ENCODE measurements around the gene RSRC1. TPM values are rescaled to one million over a fixed set of nuclear protein-coding genes. Genes with fewer than 3 reads are reported as not detected.
"Not testable (repeated sequence)": the region's sequence is repeated elsewhere in the genome, so short reads cannot be mapped to it uniquely, and the experiment has no call there.

Gene RSRC1
- total RNA-seq, 1 donor from 2014 or later, result 7.5 TPM

- DNase-seq (ENCODE audit: low spot score), result no peak
- no peak for ATAC-seq
Observed at GRCh38 chr3:158100681-158101080, 9.2 kb upstream of the RSRC1 start.

GRCh38 chr3:158101335-158102241, 8.3 kb upstream of the RSRC1 start:
- DNase-seq (ENCODE audit: low spot score) (no peak), ATAC-seq (no peak)

- no peak for DNase-seq (ENCODE audit: low spot score)
Observed at GRCh38 chr3:158102242-158103080, 7.4 kb upstream of the RSRC1 start.

GRCh38 chr3:158103081-158103886, 6.6 kb upstream of the RSRC1 start:
- ATAC-seq, result peak; percentile 73
- DNase-seq (ENCODE audit: low spot score), result peak; percentile 49

More at GRCh38 chr3:158102242-158103080, 7.4 kb upstream of the RSRC1 start:
- ATAC-seq, result no peak

- DNase-seq (ENCODE audit: low spot score) (no peak), ATAC-seq (no peak)
Observed at GRCh38 chr3:158103887-158104327, 6.0 kb upstream of the RSRC1 start.

GRCh38 chr3:158104431-158104921, 5.4 kb upstream of the RSRC1 start:
- ATAC-seq (no peak), DNase-seq (ENCODE audit: low spot score) (no peak)

- ATAC-seq (no peak), DNase-seq (ENCODE audit: low spot score) (no peak)
Observed at GRCh38 chr3:158105119-158105709, 4.7 kb upstream of the RSRC1 start.

- no peak for ATAC-seq
- no peak for DNase-seq (ENCODE audit: low spot score)
Observed at GRCh38 chr3:158105710-158106253, 4.1 kb upstream of the RSRC1 start.

- no peak for DNase-seq (ENCODE audit: low spot score)
- ATAC-seq, result no peak
Observed at GRCh38 chr3:158106766-158107471, 3.0 kb upstream of the RSRC1 start.

- DNase-seq (ENCODE audit: low spot score) (no peak), ATAC-seq (no peak)
Observed at GRCh38 chr3:158107605-158108444, 2.1 kb upstream of the RSRC1 start.

- ATAC-seq, result no peak
- DNase-seq (ENCODE audit: low spot score), result no peak
Observed at GRCh38 chr3:158108445-158108985, 1.4 kb upstream of the RSRC1 start.

GRCh38 chr3:158109295-158109803, 540 bp upstream of the RSRC1 start:
- DNase-seq (ENCODE audit: low spot score) (no peak), ATAC-seq (peak; percentile 3)

GRCh38 chr3:158110658-158111018, 749 bp downstream of the RSRC1 start:
- ATAC-seq, result no peak

GRCh38 chr3:158111861-158112260, 2.0 kb downstream of the RSRC1 start:
- DNase-seq (ENCODE audit: low spot score) (no peak), ATAC-seq (no peak)

More at GRCh38 chr3:158110658-158111018, 749 bp downstream of the RSRC1 start:
- no peak for DNase-seq (ENCODE audit: low spot score)

- not testable (repeated sequence) for DNase-seq (ENCODE audit: low spot score); ATAC-seq
Observed at GRCh38 chr3:158113595-158113994, 3.7 kb downstream of the RSRC1 start.

- DNase-seq (ENCODE audit: low spot score) (no peak), ATAC-seq (no peak)
Observed at GRCh38 chr3:158120330-158120729, 10.4 kb downstream of the RSRC1 start.

GRCh38 chr3:158121295-158121694, 11.4 kb downstream of the RSRC1 start:
- ATAC-seq (no peak), DNase-seq (ENCODE audit: low spot score) (no peak)

GRCh38 chr3:158122721-158123120, 12.8 kb downstream of the RSRC1 start:
- not testable (repeated sequence) for ATAC-seq

More at GRCh38 chr3:158122721-158123120, 12.8 kb downstream of the RSRC1 start:
- not testable (repeated sequence) for DNase-seq (ENCODE audit: low spot score)
